ENCODE data around the gene MFAP2.

MFAP2 gene

GRCh38 chr1:17008208-17008855 lies 27.9 kb upstream of the MFAP2 start:
- no peaks in the 10 kb centered on the region for H3K9me3 ChIP-seq (ENCODE audit: control insufficient read depth, insufficient read depth, low read length)
- H3K4me3 ChIP-seq (ENCODE audit: low read length) = no peak overlapping the region
- peaks cover 9% of the 10 kb centered on the region; the same call in 1 of the 2 replicates for H3K36me3 ChIP-seq (ENCODE audit: control insufficient read depth, insufficient read depth, low read length)
- DNase-seq (ENCODE audit: low read depth, low spot score) = no peak
- H3K27me3 ChIP-seq (ENCODE audit: control insufficient read depth, insufficient read depth, low read length) = no peaks in the 10 kb centered on the region
- peaks cover 14% of the 10 kb centered on the region for H3K4me1 ChIP-seq (ENCODE audit: control insufficient read depth, insufficient read depth, low read length)
- H3K27ac ChIP-seq (ENCODE audit: low read length) = no peak overlapping the region
- WGBS (ENCODE audit: insufficient coverage, insufficient read length) = no CpG with 5 or more reads among the region's 15 CpGs

DNA sequence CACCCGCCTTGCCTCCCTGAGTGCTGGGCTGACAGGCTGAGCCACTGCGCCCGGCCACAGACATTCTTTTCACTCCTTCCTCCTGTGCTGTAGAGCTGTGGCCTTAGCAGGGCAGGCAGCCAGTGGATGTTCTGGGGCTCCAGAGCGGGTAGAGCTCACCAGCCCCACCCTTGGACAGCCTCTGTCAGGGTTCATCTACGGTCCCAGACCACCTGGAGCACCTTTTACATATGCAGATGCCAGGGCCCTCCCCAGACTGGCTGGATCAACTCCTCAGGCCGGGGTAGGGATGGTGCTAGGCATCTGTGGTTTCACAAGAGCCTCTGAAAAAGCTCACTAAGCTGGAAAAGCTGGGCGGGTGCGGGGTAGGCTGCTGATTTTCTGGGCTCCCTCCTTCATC lies 26.7 kb upstream of the MFAP2 start:
- H3K36me3 ChIP-seq (ENCODE audit: control insufficient read depth, insufficient read depth, low read length) = peaks cover 16% of the 10 kb centered on the region
- WGBS (ENCODE audit: insufficient coverage, insufficient read length) = no CpG with 5 or more reads among the region's 8 CpGs

DNA sequence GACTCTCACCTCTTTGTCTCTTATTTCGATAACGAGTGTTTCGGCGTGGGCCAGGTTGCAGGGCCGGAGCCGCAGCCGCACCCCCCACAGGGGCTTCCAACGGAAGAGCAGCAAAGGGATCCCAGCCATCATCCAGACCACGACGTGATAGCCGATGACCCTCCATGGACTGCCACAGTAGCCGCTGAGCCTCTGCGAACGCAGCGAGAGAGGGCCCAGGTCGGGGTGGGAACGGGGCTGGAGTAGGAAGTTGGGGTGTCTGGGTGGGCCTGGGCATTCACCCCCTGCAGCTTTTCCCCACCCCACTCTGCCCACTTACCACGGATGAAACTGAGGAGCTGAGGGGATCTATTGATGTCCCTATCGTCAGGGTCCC lies 24.9 kb upstream of the MFAP2 start:
- peaks cover 18% of the 10 kb centered on the region for H3K36me3 ChIP-seq (ENCODE audit: control insufficient read depth, insufficient read depth, low read length)
- H3K4me1 ChIP-seq (ENCODE audit: control insufficient read depth, insufficient read depth, low read length) = peaks cover 2% of the 10 kb centered on the region; the same call in 1 of the 2 replicates
- H3K4me3 ChIP-seq (ENCODE audit: low read length) = no peak overlapping the region
- DNase-seq (ENCODE audit: low read depth, low spot score) = no peak
- no CpG with 5 or more reads among the region's 19 CpGs for WGBS (ENCODE audit: insufficient coverage, insufficient read length)
- no peak overlapping the region for H3K27ac ChIP-seq (ENCODE audit: low read length)
- H3K27me3 ChIP-seq (ENCODE audit: control insufficient read depth, insufficient read depth, low read length) = no peaks in the 10 kb centered on the region
- H3K9me3 ChIP-seq (ENCODE audit: control insufficient read depth, insufficient read depth, low read length) = no peaks in the 10 kb centered on the region

More for the DNA sequence above, 26.7 kb upstream of the MFAP2 start:
- no peaks in the 10 kb centered on the region for H3K9me3 ChIP-seq (ENCODE audit: control insufficient read depth, insufficient read depth, low read length)
- no peaks in the 10 kb centered on the region for H3K27me3 ChIP-seq (ENCODE audit: control insufficient read depth, insufficient read depth, low read length)
- no peak overlapping the region for H3K27ac ChIP-seq (ENCODE audit: low read length)
- peaks cover 4% of the 10 kb centered on the region; the same call in 1 of the 2 replicates for H3K4me1 ChIP-seq (ENCODE audit: control insufficient read depth, insufficient read depth, low read length)
- DNase-seq (ENCODE audit: low read depth, low spot score) = no peak
- H3K4me3 ChIP-seq (ENCODE audit: low read length) = no peak overlapping the region

DNA sequence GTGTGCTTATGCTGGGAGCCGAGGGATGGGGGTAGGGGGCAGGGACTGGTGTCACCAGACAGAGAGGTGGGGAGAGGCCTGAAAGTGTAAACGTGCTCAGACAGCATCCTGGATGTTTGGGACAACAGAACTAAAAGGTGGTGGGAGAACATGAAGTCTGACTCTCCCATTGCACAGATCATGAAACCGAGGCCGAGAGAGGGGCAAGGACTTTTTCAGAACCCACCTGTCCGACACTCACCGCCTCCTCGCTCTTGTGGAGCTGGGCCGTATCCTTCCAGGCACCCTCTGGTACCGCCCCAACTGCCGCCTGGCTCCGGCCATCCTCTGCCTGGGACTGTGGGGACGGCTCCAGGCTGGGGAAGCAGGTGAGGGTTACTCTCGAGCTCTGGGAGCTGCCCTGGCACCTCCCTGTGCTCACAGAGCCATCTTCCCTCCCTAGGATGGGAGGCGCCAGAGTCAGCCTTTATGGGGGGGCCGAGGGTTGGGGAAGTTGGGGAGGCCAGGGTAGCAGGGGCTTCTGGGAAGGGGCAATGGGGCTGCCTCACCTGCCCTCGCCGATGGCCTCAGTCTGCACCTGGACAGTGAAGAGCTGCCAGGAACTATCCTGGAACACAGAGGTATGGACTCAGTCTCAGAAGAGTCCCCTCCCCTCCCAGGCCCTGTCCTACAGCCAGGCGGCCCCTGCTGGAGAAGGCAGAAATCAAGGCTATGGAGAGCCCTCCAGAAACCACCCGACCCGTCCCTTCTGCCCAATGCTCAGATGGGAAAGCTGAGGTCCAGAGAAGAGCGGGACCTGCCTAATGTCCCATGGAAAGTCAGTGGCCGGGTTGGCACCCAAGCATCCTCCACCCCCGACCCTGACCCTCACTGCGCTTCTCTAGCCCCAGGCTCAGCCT lies 24.3 kb upstream of the MFAP2 start:
- Histone ChIP-seq H3K9me3 (ENCODE audit: control insufficient read depth, insufficient read depth, low read length) (no peaks in the 10 kb centered on the region), H3K4me1 (ENCODE audit: control insufficient read depth, insufficient read depth, low read length) (peaks cover 2% of the 10 kb centered on the region; the same call in 1 of the 2 replicates)
- DNase-seq (ENCODE audit: low read depth, low spot score) = no peak

GRCh38 chr1:17002524-17002902 lies 22.1 kb upstream of the MFAP2 start:
- DNase-seq (ENCODE audit: low read depth, low spot score) = no peak
- no peak overlapping the region for H3K27ac ChIP-seq (ENCODE audit: low read length)
- H3K36me3 ChIP-seq (ENCODE audit: control insufficient read depth, insufficient read depth, low read length) = peaks cover 19% of the 10 kb centered on the region
- H3K4me1 ChIP-seq (ENCODE audit: control insufficient read depth, insufficient read depth, low read length) = no peaks in the 10 kb centered on the region
- no CpG with 5 or more reads among the region's 4 CpGs for WGBS (ENCODE audit: insufficient coverage, insufficient read length)
- H3K9me3 ChIP-seq (ENCODE audit: control insufficient read depth, insufficient read depth, low read length) = no peaks in the 10 kb centered on the region
- no peak overlapping the region for H3K4me3 ChIP-seq (ENCODE audit: low read length)
- no peaks in the 10 kb centered on the region for H3K27me3 ChIP-seq (ENCODE audit: control insufficient read depth, insufficient read depth, low read length)

More for the DNA sequence above, 24.3 kb upstream of the MFAP2 start:
- no peaks in the 10 kb centered on the region for H3K27me3 ChIP-seq (ENCODE audit: control insufficient read depth, insufficient read depth, low read length)
- H3K27ac ChIP-seq (ENCODE audit: low read length) = no peak overlapping the region
- H3K4me3 ChIP-seq (ENCODE audit: low read length) = no peak overlapping the region
- WGBS (ENCODE audit: insufficient coverage, insufficient read length) = no CpG with 5 or more reads among the region's 24 CpGs
- H3K36me3 ChIP-seq (ENCODE audit: control insufficient read depth, insufficient read depth, low read length) = peaks cover 19% of the 10 kb centered on the region

DNA sequence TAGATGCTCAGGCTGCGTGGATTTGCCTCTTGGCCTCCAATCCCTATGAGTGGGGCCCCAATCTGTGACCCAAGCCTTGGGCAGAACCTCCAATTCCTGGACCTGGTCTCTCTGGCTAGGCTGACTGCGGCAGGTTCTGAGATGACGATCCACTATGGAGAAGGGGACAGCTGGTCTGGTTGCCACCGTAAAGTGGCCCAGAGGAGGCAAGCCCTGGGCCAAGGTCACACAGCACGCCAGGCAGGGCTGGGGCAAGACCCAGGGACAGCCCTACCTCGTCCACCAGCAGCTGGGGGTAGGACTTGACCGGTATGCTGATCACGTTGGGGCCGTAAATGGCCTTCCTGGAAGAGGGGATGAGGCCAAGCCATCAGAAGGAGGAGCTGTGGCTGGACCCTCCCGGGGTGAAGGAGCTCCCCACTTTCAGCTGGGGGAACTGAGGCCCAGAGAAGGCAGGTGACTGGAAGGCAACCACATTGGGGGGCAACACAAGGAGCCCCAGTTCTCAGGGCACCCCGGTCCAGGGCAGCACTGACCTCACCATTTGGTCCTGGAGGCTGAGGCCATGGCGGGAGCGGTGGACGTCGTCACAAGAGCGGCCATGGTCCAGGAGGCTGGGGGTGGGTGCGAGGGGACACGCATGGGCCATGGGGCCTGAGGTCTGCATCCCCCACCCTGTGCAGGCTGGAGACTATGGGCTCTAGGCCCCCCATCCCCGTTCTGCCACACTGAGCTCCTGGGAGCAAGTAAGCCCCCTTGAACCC lies 21.5 kb upstream of the MFAP2 start:
- H3K36me3 ChIP-seq (ENCODE audit: control insufficient read depth, insufficient read depth, low read length) = peaks cover 19% of the 10 kb centered on the region

DNA sequence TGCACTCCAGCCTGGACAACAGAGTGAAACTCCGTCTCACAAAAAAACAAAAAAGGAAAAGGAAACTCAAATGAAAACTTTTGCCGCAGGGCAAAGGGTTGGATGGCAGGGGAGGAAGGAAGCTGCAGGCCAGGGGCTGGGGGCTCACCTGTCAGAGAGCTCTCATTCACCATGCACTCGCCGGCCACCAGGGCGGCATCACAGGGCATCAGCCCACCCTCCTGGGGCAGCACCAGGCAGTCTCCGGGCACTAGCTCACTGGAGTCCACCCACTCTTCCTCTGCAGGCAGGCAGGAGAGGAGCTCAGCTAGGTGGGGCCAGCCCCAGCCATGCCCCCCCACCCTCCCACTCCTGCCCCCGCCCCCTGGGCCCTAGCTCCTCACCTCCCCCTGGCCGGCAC lies 19.4 kb upstream of the MFAP2 start:
- no CpG with 5 or more reads among the region's 8 CpGs for WGBS (ENCODE audit: insufficient coverage, insufficient read length)
- no peaks in the 10 kb centered on the region for H3K4me1 ChIP-seq (ENCODE audit: control insufficient read depth, insufficient read depth, low read length)
- H3K27ac ChIP-seq (ENCODE audit: low read length) = no peak overlapping the region
- no peaks in the 10 kb centered on the region for H3K27me3 ChIP-seq (ENCODE audit: control insufficient read depth, insufficient read depth, low read length)
- DNase-seq (ENCODE audit: low read depth, low spot score) = no peak
- no peak overlapping the region for H3K4me3 ChIP-seq (ENCODE audit: low read length)
- H3K36me3 ChIP-seq (ENCODE audit: control insufficient read depth, insufficient read depth, low read length) = peaks cover 23% of the 10 kb centered on the region
- H3K9me3 ChIP-seq (ENCODE audit: control insufficient read depth, insufficient read depth, low read length) = no peaks in the 10 kb centered on the region

More for the DNA sequence above, 21.5 kb upstream of the MFAP2 start:
- DNase-seq (ENCODE audit: low read depth, low spot score) = no peak
- Histone ChIP-seq H3K4me1 (ENCODE audit: control insufficient read depth, insufficient read depth, low read length) (no peaks in the 10 kb centered on the region), H3K27me3 (ENCODE audit: control insufficient read depth, insufficient read depth, low read length) (no peaks in the 10 kb centered on the region), H3K9me3 (ENCODE audit: control insufficient read depth, insufficient read depth, low read length) (no peaks in the 10 kb centered on the region), H3K4me3 (ENCODE audit: low read length) (no peak overlapping the region), H3K27ac (ENCODE audit: low read length) (no peak overlapping the region)
- WGBS (ENCODE audit: insufficient coverage, insufficient read length) = no CpG with 5 or more reads among the region's 19 CpGs

DNA sequence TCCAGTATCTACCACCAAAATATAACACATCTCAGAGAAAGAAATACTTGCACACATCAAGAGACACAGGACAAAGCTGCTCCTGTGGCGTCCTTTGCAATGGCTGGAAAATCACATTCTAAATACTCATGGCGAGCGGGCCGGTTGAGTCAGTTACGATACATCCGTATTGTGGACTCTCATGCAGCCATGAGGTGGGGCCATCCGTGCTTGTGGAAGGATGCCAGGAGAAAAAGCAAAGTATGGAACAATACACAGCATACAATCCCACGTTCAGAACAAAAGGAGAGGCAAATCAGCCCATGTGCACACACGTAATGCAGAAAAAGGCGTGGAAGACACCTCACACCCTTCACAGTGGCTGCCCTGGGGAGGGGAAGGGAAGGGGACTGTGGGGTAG lies 18.2 kb upstream of the MFAP2 start:
- Histone ChIP-seq H3K27ac (ENCODE audit: low read length) (no peak overlapping the region), H3K9me3 (ENCODE audit: control insufficient read depth, insufficient read depth, low read length) (no peaks in the 10 kb centered on the region), H3K27me3 (ENCODE audit: control insufficient read depth, insufficient read depth, low read length) (no peaks in the 10 kb centered on the region), H3K36me3 (ENCODE audit: control insufficient read depth, insufficient read depth, low read length) (peaks cover 15% of the 10 kb centered on the region), H3K4me3 (ENCODE audit: low read length) (no peak overlapping the region), H3K4me1 (ENCODE audit: control insufficient read depth, insufficient read depth, low read length) (no peaks in the 10 kb centered on the region)
- WGBS (ENCODE audit: insufficient coverage, insufficient read length) = no CpG with 5 or more reads among the region's 10 CpGs
- DNase-seq (ENCODE audit: low read depth, low spot score) = no peak

GRCh38 chr1:16996845-16997244 lies 16.4 kb upstream of the MFAP2 start:
- no peak overlapping the region for H3K4me3 ChIP-seq (ENCODE audit: low read length)
- peaks cover 7% of the 10 kb centered on the region for H3K36me3 ChIP-seq (ENCODE audit: control insufficient read depth, insufficient read depth, low read length)
- H3K27me3 ChIP-seq (ENCODE audit: control insufficient read depth, insufficient read depth, low read length) = no peaks in the 10 kb centered on the region
- no peaks in the 10 kb centered on the region for H3K4me1 ChIP-seq (ENCODE audit: control insufficient read depth, insufficient read depth, low read length)
- no CpG with 5 or more reads among the region's 14 CpGs for WGBS (ENCODE audit: insufficient coverage, insufficient read length)
- H3K9me3 ChIP-seq (ENCODE audit: control insufficient read depth, insufficient read depth, low read length) = no peaks in the 10 kb centered on the region
- DNase-seq (ENCODE audit: low read depth, low spot score) = no peak
- no peak overlapping the region for H3K27ac ChIP-seq (ENCODE audit: low read length)

DNA sequence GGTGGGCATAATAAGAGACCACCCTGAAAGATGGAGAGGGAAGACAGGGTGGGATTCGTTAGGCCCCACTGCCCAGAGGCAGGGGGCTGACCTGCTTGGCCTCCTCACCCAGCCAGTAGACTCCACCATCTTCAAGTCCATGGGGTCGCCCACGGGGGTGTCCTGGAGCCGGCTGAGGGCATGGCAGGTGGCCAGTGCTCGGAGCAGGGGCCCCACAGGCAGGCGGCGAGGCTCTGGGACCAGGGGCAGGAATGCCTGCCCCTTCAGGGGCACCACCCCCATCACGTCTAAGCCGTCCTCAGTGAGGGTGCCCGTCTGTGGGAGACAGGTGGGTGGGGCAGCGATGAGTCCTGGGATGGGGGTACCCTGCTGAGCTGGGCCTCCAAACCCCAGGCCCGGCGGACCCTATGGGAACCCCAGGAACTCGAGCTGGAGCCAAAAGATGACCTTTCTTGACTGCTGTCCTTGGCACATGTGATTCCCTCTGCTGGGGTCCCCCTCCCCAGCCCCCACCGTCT lies 13.2 kb upstream of the MFAP2 start:
- no peaks in the 10 kb centered on the region for H3K4me1 ChIP-seq (ENCODE audit: control insufficient read depth, insufficient read depth, low read length)
- peaks cover 7% of the 10 kb centered on the region for H3K36me3 ChIP-seq (ENCODE audit: control insufficient read depth, insufficient read depth, low read length)
- no peak overlapping the region for H3K27ac ChIP-seq (ENCODE audit: low read length)
- no peak for DNase-seq (ENCODE audit: low read depth, low spot score)
- no peak overlapping the region for H3K4me3 ChIP-seq (ENCODE audit: low read length)
- H3K27me3 ChIP-seq (ENCODE audit: control insufficient read depth, insufficient read depth, low read length) = no peaks in the 10 kb centered on the region
- no CpG with 5 or more reads among the region's 15 CpGs for WGBS (ENCODE audit: insufficient coverage, insufficient read length)
- no peaks in the 10 kb centered on the region for H3K9me3 ChIP-seq (ENCODE audit: control insufficient read depth, insufficient read depth, low read length)
